Measurements from ENCODE around the gene SND1. TPM values are rescaled to one million over a fixed set of nuclear protein-coding genes. Genes with fewer than 3 reads are reported as not detected.

The SND1 gene
- total and polyA plus RNA-seq, 10 of the 15 experiments (the other 5 are each of a cell fraction or from before 2014, with no cell fraction given) = 52.4 to 270 (median 146) TPM

- no peak for TF ChIP-seq REST (IDR thresholded peaks at IDR 0.05; ENCODE audit: low read depth, low read length)
- TF ChIP-seq E4F1 (IDR thresholded peaks at IDR 0.05; ENCODE audit: borderline replicate concordance, partially characterized antibody) = no peak
- TF ChIP-seq ZNF622 (IDR thresholded peaks at IDR 0.05) = no peak
- TF ChIP-seq PBX3 (IDR thresholded peaks at IDR 0.05; ENCODE audit: insufficient replicate concordance, low read depth, low read length) = no peak
- no peak for TF ChIP-seq RUNX3 (IDR thresholded peaks at IDR 0.05; ENCODE audit: low read length)
- no peak for TF ChIP-seq NFYB (IDR thresholded peaks at IDR 0.05; ENCODE audit: insufficient read depth, low read depth, low read length)
- TF ChIP-seq STAT3 (IDR thresholded peaks at IDR 0.05; ENCODE audit: low read depth, low read length) = no peak
- no peak for TF ChIP-seq TBL1XR1 (IDR thresholded peaks at IDR 0.05; ENCODE audit: low read depth, low read length)
- no peak for TF ChIP-seq ZNF592 (IDR thresholded peaks at IDR 0.05)
- no peak for TF ChIP-seq EED (IDR thresholded peaks at IDR 0.05; ENCODE audit: low read depth)
Measured at GRCh38 chr7:127653396-127653795, 1.4 kb downstream of the SND1 start (continued).

All from GM12878 (cell line).